Heart left ventricle (tissue), 16 donors: Measurements from ENCODE around the gene SCO1. TPM values are rescaled to one million over a fixed set of nuclear protein-coding genes. Genes with fewer than 3 reads are reported as not detected.

ENCODE experiments used
- ATAC-seq, 4 donors: fragments of 200-7000 bp; cut with Tn5 transposase; one replicate each; pipeline ENCODE4 v1.9.1; 2020 to 2022; ENCODE audit warnings: moderate library complexity in 4 of 4, mild to moderate bottlenecking in 3 of 4, moderate number of reproducible peaks in 1 of 4
- DNase-seq, 5 donors: peaks; one replicate each; pipeline ENCODE4 v3.0.0-alpha.2; 2020
- H3K27ac ChIP-seq, 12 donors: fragments of 200-600 bp; sonication (generic) in 4 of 12; one replicate each; pipeline versions ENCODE4 v1.5.0 to v1.8.0; 2016 to 2022; ENCODE audit warnings: mild to moderate bottlenecking in 2 of 12
- H3K27me3 ChIP-seq, 9 donors: fragments of 200-600 bp; sonication (generic) in 2 of 9; one replicate each; pipeline versions ENCODE4 v1.5.1 to v1.8.0; 2016 to 2022; ENCODE audit warnings: mild to moderate bottlenecking in 3 of 9
- H3K36me3 ChIP-seq, 9 donors: fragments of 200-600 bp; sonication (generic) in 2 of 9; one replicate each; pipeline versions ENCODE4 v1.5.0 to v1.8.0; 2018 to 2022; ENCODE audit warnings: mild to moderate bottlenecking in 2 of 9
- H3K4me1 ChIP-seq, 12 donors: fragments of 200-600 bp; sonication (generic) in 4 of 12; one replicate each; pipeline versions ENCODE4 v1.5.0 to v1.8.0; 2016 to 2022; ENCODE audit warnings: mild to moderate bottlenecking in 3 of 12
- H3K4me3 ChIP-seq, 12 donors: fragments of 200-600 bp; sonication (generic) in 4 of 12; one replicate each; pipeline versions ENCODE4 v1.5.0 to v1.8.0; 2017 to 2022; ENCODE audit warnings: mild to moderate bottlenecking in 9 of 12, moderate library complexity in 4 of 12
- H3K9me3 ChIP-seq, 12 donors: fragments of 200-600 bp; sonication (generic) in 4 of 12; one replicate each; pipeline versions ENCODE4 v1.5.0 to v1.8.0; 2016 to 2022; ENCODE audit warnings: mild to moderate bottlenecking in 1 of 12
- CTCF ChIP-seq, 12 donors: fragments of 200-600 bp; sonication (generic) in 4 of 12; IDR thresholded peaks; one replicate each; pipeline versions ENCODE4 v1.5.0 to v1.8.0; 2018 to 2022; ENCODE audit warnings: antibody characterized with exemption in 12 of 12, mild to moderate bottlenecking in 5 of 12
- POLR2A ChIP-seq, 2 donors: fragments of 450-650 bp; IDR thresholded peaks; one replicate each; pipeline ENCODE4 v1.6.1; 2017; ENCODE audit warnings: antibody characterized with exemption in 2 of 2, mild to moderate bottlenecking in 2 of 2, moderate library complexity in 2 of 2
- WGBS, 4 donors: extraction: QIAGEN DNeasy Blood & Tissue Kit in 2 of 4; methylation state at CpG; one replicate each; pipeline versions ENCODE4 v1.1.5 to v1.1.7; 2013 to 2018; 5-methylcytosine and 5-hydroxymethylcytosine counted together
- intact Hi-C, 10 donors: fragments of 100-400 bp; cut with DNase I; formaldehyde crosslinking; loops; one replicate each; pipeline versions ENCODE4 v1.11.1 to v1.14.2; 2022
- polyA plus RNA-seq, 2 donors: library from polyadenylated mRNA; stranded (reverse); fragments of 200-250 nt; gene quantifications; one replicate each; pipeline ENCODE4 v1.2.3, GENCODE V29; 2013
- total RNA-seq, 9 donors: library from RNA; depleted of rRNA in 2 of 9; stranded (reverse); fragments of >200 nt in 2 of 9; fragmentation: NEBNext Ultra II Directional in 3 of 9; extraction: Animal tissue kit (Norgen Biotek cat#: 25700) in 3 of 9; gene quantifications; one replicate each; pipeline versions ENCODE4 v1.1.0 to v1.2.4, GENCODE V29; 2016 to 2023
- donor health status: ischemic (EF 13 %, LVEDD 7.1; RV severe dilation, severe dysfunction).
- donor health status: healthy with polysubstance abuse.
- donor health status: DM: no; HTN: yes; CAD: no.
- donor health status: DM: no; HTN: no; CAD: no.
- donor health status: ischemic (EF 25% LVEDD 6.9; RV normal size, moderate dysfunction).
- donor health status: ischemic (EF 25% LVEDD 5.7; RV mildly dilated, moderate dysfunction).
- donor health status: healthy.
- donor health status: DM: yes; HTN: yes; CAD: no.
- donor health status: ischemic (EF 35%, LVEDD 5.7; RV mildly dilated, moderate dysfunction).
- donor health status: nonischemic (EF 11% LVEDD 7.7; RV severe dilation, severe dysfunction).
- donor health status: DM: yes; HTN: yes; CAD: no.
- donor health status: PGD.
- donor health status: ischemic (EF 29% LVEDD 5.4; RV normal size, mild dysfunction).
- donor health status: nonischemic (EF 23%, LVEDD 6.1; RV moderate dilation, normal function).

The SCO1 gene
- total and polyA plus RNA-seq, 11 donors = 9.2 to 53.4 (median 31.4) TPM

- WGBS, 4 donors = 43 to 45% (median 44%) methylated on average over 5 of the region's 5 CpGs
- Histone ChIP-seq H3K4me1 (peaks cover 0 to 3% (median 0%) of the 10 kb centered on the region in 12 donors), H3K4me3 (no peak overlapping the region), H3K36me3 (no peaks in the 10 kb centered on the region), H3K27ac (no peak overlapping the region), H3K9me3 (no peaks in the 10 kb centered on the region), H3K27me3 (no peaks in the 10 kb centered on the region)
- peak in 1 of 5 donors; percentile 8 for DNase-seq
- peak in 1 of 4 donors; percentile 28 for ATAC-seq
- intact Hi-C loops = loop anchor here in 4 of 10 donors (1.0 to 10.0 kb wide), 4 partner anchors 106 to 409 kb away; no protein-coding TSS in a partner anchor
- TF ChIP-seq CTCF (IDR thresholded peaks at IDR 0.05) (no peak), POLR2A (IDR thresholded peaks at IDR 0.05) (no peak)
Observed at GRCh38 chr17:10738521-10739258, 41.4 kb upstream of the SCO1 start.

GRCh38 chr17:10737736-10738135 lies 40.4 kb upstream of the SCO1 start:
- Histone ChIP-seq H3K27ac (no peak overlapping the region), H3K36me3 (no peaks in the 10 kb centered on the region), H3K9me3 (no peaks in the 10 kb centered on the region), H3K27me3 (no peaks in the 10 kb centered on the region), H3K4me1 (peaks cover 0 to 3% (median 0%) of the 10 kb centered on the region in 12 donors), H3K4me3 (no peak overlapping the region)
- DNase-seq (no peak), ATAC-seq (no peak)
- 75 to 78% (median 76%) methylated on average over 3 of the region's 3 CpGs for WGBS, 4 donors
- intact Hi-C loops = loop anchor here (1.0 to 10.0 kb wide), 6 partner anchors 107 to 410 kb away; no protein-coding TSS in a partner anchor
- TF ChIP-seq CTCF (IDR thresholded peaks at IDR 0.05) (no peak), POLR2A (IDR thresholded peaks at IDR 0.05) (no peak)

GRCh38 chr17:10737168-10737622 lies 39.9 kb upstream of the SCO1 start:
- intact Hi-C loops = loop anchor here (1.0 to 10.0 kb wide), 6 partner anchors 107 to 410 kb away; no protein-coding TSS in a partner anchor
- Histone ChIP-seq H3K4me1 (peaks cover 0 to 3% (median 0%) of the 10 kb centered on the region in 12 donors), H3K9me3 (no peaks in the 10 kb centered on the region), H3K27ac (no peak overlapping the region), H3K36me3 (no peaks in the 10 kb centered on the region), H3K27me3 (no peaks in the 10 kb centered on the region), H3K4me3 (no peak overlapping the region)
- WGBS, 4 donors = 13 to 16% (median 14%) methylated on average over 6 of the region's 6 CpGs
- TF ChIP-seq POLR2A (IDR thresholded peaks at IDR 0.05) = no peak
- TF ChIP-seq CTCF (IDR thresholded peaks at IDR 0.05) = peak; percentile 62 to 82 (median 70)
- DNase-seq (peak in 3 of 5 donors; percentile 40 to 48 (median 45)), ATAC-seq (peak; percentile 54 to 83 (median 72))

GRCh38 chr17:10735821-10736220 lies 38.5 kb upstream of the SCO1 start:
- no peaks in the 10 kb centered on the region for H3K9me3 ChIP-seq
- H3K4me1 ChIP-seq = peaks cover 0 to 3% (median 0%) of the 10 kb centered on the region in 12 donors
- ATAC-seq = no peak
- intact Hi-C loops = loop anchor here in 5 of 10 donors (2.0 to 10.0 kb wide), 4 partner anchors 109 to 411 kb away; no protein-coding TSS in a partner anchor
- no peaks in the 10 kb centered on the region for H3K27me3 ChIP-seq
- no peak for DNase-seq
- H3K27ac ChIP-seq = no peak overlapping the region
- H3K4me3 ChIP-seq = no peak overlapping the region
- no peak for TF ChIP-seq POLR2A (IDR thresholded peaks at IDR 0.05)
- no peak for TF ChIP-seq CTCF (IDR thresholded peaks at IDR 0.05)
- no peaks in the 10 kb centered on the region for H3K36me3 ChIP-seq
- 91 to 94% (median 92%) methylated on average over 4 of the region's 4 CpGs for WGBS, 4 donors
